ENCODE data around the gene TLX3.
"Not testable (repeated sequence)": the region's sequence is repeated elsewhere in the genome, so short reads cannot be mapped to it uniquely, and the experiment has no call there.

Gene TLX3

GRCh38 chr5:171351536-171352073, 42.6 kb downstream of the TLX3 start:
- no peak for DNase-seq (ENCODE audit: low read depth)
- no peak for TF ChIP-seq CTCF (conservative IDR thresholded peaks at IDR 0.05; ENCODE audit: control insufficient read depth, insufficient read depth, low read depth, low read length)
- H3K4me3 ChIP-seq (ENCODE audit: control insufficient read depth, low read depth, low read length), result no peak overlapping the region

- TF ChIP-seq CTCF (conservative IDR thresholded peaks at IDR 0.05; ENCODE audit: control insufficient read depth, insufficient read depth, low read depth, low read length), result no peak
- DNase-seq (ENCODE audit: low read depth), result no peak
- no peak overlapping the region for H3K4me3 ChIP-seq (ENCODE audit: control insufficient read depth, low read depth, low read length)
Observed at GRCh38 chr5:171355302-171355724, 46.3 kb downstream of the TLX3 start.

GRCh38 chr5:171357843-171358242, 48.8 kb downstream of the TLX3 start:
- no peak for DNase-seq (ENCODE audit: low read depth)
- no peak for TF ChIP-seq CTCF (conservative IDR thresholded peaks at IDR 0.05; ENCODE audit: control insufficient read depth, insufficient read depth, low read depth, low read length)
- H3K4me3 ChIP-seq (ENCODE audit: control insufficient read depth, low read depth, low read length), result no peak overlapping the region

GRCh38 chr5:171361151-171361550, 52.1 kb downstream of the TLX3 start:
- not testable (repeated sequence) for DNase-seq (ENCODE audit: low read depth); H3K4me3 ChIP-seq (ENCODE audit: control insufficient read depth, low read depth, low read length)

Measured in fibroblast of mammary gland (primary cell).